ENCODE results near the gene CNIH2.
"Not testable (repeated sequence)": the region's sequence is repeated elsewhere in the genome, so short reads cannot be mapped to it uniquely, and the experiment has no call there.

CNIH2 gene

GRCh38 chr11:66292543-66293332 is 14.8 kb downstream of the CNIH2 start:
- ATAC-seq = no peak

- no peak for ATAC-seq
Observed at GRCh38 chr11:66293352-66293751, 15.4 kb downstream of the CNIH2 start.

- ATAC-seq = no peak
Observed at GRCh38 chr11:66293777-66294625, 16.0 kb downstream of the CNIH2 start.

GRCh38 chr11:66294626-66295620 is 16.9 kb downstream of the CNIH2 start:
- ATAC-seq = no peak

GRCh38 chr11:66297610-66298009 is 19.6 kb downstream of the CNIH2 start:
- no peak for ATAC-seq

GRCh38 chr11:66299186-66299585 is 21.2 kb downstream of the CNIH2 start:
- ATAC-seq = no peak

GRCh38 chr11:66302656-66303055 is 24.7 kb downstream of the CNIH2 start:
- no peak for ATAC-seq

- no peak for ATAC-seq
Observed at GRCh38 chr11:66309475-66309874, 31.5 kb downstream of the CNIH2 start.

- no peak for ATAC-seq
Observed at GRCh38 chr11:66310324-66310723, 32.3 kb downstream of the CNIH2 start.

- not testable (repeated sequence) for ATAC-seq
Observed at GRCh38 chr11:66310803-66311440, 32.9 kb downstream of the CNIH2 start.

- ATAC-seq = no peak
Observed at GRCh38 chr11:66311470-66311964, 33.5 kb downstream of the CNIH2 start.

- peak; percentile 74 to 77 for ATAC-seq
Observed at GRCh38 chr11:66311965-66312548, 34.1 kb downstream of the CNIH2 start.

GRCh38 chr11:66312549-66313320 is 34.8 kb downstream of the CNIH2 start:
- peak; percentile 79 for ATAC-seq

- no peak for ATAC-seq
Observed at GRCh38 chr11:66313321-66314185, 35.6 kb downstream of the CNIH2 start.

GRCh38 chr11:66314186-66314501 is 36.2 kb downstream of the CNIH2 start:
- ATAC-seq = no peak

- ATAC-seq = no peak
Observed at GRCh38 chr11:66314561-66315497, 36.9 kb downstream of the CNIH2 start.

- no peak for ATAC-seq
Observed at GRCh38 chr11:66315498-66315885, 37.5 kb downstream of the CNIH2 start.

- no peak for ATAC-seq
Observed at GRCh38 chr11:66315921-66316811, 38.2 kb downstream of the CNIH2 start.
